NCI-H2227 (cell line): Measurements from ENCODE around the gene IRF7.

Experiments used
- DNase-seq: peaks from one replicate; lab custom pipeline; 2025; ENCODE audit not compliant: unreplicated experiment; lab: John Stamatoyannopoulos, UW

IRF7 gene

DNA sequence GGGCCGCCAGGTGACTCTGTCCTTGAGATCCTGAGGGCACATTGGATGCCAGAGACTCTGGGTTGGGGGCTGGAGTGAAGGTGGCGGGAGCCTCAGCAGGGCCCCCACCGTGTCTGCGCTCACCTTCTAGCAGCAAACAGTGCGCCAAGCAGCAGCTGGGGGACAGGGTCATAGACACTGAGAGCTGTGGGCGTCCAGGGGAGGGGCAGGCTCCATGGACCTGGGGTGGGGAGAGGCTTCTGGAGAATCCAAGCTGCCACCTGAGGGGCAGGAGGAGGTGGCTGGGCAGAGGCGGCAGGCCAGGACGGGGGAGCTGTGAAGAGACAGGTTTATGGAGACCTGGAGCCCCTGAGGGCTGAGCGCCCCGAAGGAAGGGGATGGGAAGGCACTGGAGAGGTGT lies 31.5 kb downstream of the IRF7 start:
- no peak for DNase-seq

DNA sequence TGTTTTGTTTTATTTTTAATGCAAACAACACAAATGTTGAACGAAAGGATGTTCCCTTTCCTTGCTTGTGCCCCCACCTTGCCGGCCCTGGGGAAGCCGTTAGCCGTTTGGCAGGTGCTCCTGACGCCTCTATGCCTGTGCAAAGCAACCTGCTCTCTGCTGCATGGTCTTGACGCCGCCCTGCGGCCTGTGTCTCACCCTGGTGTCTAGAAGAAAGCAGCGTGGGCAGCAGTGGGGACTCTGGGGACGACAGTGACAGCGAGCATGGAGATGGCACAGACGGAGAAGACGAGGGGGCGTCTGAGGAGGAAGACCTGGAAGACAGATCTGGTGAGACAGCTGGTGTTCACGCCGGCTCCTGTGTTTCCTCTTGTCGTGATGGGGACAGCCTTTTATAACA lies 34.0 kb downstream of the IRF7 start:
- DNase-seq, result no peak

DNA sequence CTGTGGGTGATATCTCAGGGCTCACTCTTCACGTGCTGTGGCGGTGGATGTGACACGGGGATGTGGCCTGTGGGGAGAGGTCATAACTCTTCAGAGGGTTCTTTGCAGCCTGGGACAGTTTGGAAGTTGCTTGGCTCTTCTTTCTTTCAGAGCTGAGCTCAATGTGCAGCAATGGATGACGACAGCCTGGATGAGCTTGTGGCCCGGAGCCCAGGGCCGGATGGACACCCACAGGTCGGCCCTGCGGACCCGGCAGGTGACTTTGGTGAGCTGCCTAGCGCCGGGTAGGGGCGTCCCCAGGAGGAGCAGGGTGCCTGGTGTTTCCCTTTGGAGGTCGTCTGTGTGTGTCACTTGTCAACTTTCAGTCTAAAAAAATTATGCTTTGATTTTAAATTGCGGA lies 34.4 kb downstream of the IRF7 start:
- DNase-seq, result no peak

DNA sequence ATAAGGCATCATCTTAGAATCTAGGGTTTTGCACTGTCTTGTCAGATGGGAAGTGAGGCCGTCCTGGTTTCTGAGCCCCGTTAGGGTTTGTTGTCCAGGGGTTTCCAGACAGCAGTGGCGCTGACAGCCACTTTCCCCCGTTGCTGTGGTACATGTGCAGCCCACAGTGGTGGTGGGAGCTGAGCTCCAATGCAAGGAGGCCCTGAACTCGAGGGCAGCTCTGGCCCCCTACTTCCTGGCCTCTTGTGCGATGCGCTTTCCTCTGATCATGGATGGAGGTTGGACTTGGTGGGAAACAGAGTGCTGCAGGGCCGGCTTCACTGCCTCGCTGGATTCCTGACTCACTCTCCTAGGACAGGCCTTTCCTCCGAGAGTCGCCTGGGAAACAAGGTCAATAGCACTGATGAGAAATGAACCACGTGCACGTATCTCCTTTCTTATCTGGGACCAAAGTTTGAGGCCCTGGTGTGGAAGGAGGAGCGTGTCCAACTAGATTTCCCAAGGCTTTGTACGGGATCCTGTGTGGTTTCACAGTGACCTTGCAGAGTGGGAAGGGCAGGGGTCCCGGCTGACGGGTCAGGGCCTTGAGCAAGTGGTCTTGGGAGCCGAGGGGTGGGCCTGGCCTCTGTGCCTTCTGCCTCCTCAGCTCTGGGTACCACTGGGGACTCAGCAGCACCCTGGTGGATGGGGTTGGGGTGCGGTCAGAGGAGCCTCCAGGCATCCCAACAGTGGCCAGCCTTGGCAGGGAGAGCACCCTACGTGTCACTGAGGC lies 35.7 kb downstream of the IRF7 start:
- no peak for DNase-seq

DNA sequence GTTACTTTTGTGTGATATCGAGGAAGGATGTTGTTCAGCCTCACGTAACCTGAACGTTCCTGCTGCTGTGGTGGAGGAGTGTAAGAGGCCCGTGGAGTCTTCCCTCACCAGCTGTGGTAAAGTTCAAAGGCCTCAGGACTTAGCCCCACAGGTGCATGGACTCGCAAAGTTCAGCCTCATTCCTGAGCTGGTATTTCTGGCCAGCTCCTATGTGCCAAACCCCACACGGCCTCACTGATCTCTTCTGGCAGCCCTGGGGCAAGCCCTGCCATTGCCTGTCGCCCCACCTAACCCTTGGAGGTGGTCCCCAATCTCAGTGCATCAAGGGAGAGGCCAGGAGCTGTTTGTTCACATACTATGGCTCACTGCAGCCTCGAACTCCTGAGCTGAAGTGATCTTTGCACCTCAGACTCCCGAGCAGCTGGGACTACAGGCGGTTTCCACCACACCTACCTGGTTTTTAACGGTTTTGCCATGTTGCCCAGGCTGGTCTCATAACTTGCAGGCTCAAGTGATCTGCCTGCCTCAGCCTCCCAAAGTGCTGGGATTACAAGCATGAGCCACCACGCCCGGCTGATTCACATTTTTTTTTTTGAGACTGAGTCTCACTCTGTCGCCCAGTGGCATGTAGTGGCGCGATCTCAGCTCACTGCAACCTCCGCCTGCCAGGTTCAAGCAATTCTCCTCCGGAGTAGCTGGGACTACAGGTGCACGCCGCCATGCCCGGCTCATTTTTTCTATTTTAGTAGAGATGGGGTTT lies 37.3 kb downstream of the IRF7 start:
- DNase-seq, result no peak

DNA sequence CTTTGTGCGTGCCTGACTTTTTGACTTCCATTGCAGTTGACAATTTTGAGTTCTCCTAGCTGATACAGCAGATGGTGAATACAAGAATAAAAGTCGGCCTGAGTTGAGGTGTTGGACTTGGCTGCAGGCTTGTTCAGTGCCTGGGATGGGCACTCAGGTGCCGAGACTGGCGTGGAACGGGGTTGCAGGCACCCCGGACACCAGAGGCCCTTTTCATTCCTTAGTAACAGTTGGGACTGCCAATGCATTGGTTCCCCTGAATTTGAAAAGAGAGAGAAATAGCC lies 38.2 kb downstream of the IRF7 start:
- no peak for DNase-seq

DNA sequence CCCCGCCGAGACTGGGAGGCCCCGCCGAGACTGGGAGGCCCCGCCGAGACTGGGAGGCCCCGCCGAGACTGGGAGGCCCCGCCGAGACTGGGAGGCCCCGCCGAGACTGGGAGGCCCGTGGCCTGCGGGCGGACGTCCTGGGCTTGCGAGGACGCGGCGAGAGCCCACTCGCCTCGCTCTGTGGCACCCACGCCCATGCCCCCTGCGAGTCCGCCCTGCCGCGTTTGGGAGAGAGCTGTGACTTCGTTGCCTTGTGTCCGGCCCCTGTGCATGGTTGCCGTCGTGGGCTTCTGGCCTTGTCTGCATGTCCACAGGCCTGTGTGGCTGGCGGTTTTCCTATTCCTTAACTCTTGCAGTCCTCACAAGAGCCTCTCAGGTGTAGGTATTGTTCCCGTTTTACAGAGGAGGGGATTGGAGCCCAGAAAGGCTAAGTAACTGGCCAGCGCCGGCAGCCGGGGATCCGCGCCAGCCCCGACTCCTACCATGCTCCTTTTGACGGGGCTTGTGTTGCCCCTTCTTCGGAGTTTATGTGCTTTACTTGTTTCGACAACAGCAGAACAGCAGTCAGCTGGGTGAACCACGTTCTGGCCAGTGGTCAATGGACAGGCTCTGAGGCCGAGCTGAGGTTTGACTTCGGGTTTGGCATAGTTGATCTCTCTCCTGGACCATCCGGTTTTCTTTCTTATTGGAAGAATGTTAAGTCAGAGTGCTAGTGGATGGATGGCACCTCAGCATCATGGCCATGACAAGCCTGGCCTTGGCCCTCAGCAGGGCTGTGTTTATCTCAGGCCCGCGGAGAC lies 38.7 kb downstream of the IRF7 start:
- no peak for DNase-seq

DNA sequence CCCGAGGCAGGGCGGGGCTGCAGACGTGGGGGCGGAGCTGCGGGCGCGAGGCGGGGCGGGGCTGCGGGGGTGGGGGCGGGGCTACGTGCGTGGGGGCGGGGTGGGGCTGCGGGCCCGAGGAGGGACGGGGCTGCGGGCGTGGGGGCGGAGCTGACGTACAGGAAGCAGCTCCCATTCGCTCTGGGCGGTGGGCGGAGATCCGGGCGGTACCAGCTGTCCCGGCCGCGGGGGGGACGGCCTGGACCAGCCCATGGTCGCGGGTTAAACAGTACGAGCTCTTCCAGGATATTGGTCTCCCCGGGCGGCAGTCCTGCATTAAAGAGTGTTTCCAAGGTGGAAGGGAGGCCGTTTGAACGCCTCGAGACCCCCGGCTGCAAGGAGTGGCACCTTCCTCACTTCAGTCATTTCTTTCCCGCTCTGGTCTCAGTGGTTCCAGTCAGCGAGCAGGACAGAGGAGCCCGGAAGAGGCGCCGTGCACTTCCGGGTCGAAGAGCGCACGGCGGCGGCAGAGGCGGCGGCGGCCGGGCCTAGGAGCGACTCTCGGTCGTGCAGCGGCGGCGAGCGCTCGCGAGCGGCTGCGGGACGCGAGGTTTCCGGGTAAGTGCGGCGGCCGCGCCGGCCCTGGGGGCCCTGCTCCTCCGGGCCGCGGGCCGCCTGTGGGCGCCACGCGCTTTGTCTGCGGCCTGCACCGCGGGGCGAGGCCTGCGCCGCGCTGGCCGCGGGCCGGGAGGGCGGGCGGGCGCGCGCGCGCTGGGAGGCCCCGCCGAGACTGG lies 39.6 kb downstream of the IRF7 start, which contains the start of gene PHRF1:
Gene PHRF1 (plus strand): TSS at position 475 of the 773 bp plus-strand sequence. CDS start 5,043 bp downstream, outside the sequence.
- DNase-seq, result peak; percentile 97

DNA sequence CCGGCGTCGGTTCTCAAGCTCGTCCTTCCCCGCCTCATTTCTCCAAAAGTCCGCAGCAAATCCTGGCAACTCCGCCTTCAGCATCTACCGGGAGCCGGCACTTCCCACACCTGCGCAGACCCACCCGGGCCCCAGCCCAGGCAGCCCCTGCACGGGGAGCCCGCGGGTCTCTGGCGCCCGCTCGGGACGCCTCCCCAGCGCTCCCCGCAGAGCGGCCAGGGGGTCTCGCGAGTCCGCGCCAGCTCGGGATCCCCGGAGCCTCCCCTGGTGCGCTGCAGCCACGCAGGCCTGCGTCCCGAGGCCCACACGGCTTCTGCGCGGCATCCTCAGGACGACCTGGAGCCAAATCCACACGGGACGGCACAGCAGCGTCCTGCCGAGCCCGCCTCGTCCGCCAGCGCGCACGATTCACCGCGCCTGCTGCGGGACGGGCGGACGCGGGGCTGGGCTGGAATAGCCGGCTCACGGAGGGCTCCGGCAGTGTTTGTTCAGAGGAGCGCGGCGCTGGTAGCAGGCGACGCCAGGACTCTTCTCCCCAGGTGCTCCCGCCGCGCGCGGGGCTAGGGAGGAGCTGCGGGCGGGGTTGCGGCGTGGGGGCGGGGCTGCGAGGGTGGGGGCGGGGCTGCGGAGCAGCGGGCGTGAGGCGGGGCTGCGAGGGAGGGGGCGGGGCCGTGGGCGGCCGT lies 40.3 kb downstream of the IRF7 start:
- DNase-seq, result peak; percentile 93

DNA sequence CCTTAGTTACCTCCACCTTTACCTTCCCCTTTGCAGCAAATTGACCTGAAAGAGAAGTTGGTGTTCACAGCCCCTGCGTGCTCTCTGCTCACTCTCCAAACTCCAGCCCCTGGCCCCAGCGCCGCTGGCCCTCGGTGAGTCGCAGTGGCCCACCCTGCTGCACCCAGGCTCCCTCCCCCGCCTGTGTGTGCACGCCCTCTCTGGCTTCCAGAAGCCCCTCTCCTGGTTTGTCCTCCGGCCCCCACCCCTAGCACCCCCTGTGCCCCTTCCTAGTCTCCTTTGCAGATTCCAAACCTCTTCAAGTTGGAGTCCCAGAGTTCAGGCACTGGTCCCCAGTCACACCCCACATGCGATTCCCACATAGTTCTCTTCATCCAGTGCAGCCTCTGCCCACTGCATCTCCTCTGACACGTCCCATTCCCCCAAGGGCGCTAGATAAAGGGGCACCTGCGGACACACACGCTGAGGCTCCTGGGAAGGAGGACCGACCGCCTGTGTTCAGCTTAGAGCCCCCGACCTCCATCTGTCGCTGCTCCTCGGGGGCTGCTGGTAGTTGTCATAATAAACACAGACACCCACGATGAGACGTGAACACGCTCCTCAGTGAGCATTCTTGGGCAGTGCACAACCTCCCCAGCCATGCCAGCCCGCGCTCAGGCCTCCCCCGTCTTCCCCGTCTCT lies 41.0 kb downstream of the IRF7 start:
- no peak for DNase-seq

DNA sequence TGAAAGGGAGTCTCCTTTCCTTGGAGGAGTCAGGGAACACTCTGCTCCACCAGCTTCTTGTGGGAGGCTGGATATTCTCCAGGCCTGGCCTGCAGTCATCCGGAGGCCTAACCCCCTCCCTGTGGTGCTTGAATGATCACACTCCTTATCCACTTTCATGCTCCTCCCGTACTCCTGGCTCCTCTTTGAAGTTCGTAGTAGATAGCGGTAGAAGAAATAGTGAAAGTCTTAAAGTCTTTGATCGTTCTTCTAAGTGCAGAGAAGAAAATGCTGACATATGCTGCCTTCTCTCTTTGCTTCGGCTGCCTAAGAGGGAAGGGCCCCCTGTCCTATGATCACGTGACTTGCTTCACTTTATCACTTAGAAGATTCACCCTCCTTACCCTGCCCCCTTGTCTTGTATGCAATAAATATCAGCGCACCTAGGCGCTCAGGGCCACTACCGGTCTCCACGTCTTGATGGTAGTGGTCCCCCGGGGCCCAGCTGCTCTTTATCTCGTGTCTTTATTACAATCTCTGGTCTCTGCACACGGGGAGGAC lies 41.6 kb downstream of the IRF7 start:
- peak; percentile 63 for DNase-seq

DNA sequence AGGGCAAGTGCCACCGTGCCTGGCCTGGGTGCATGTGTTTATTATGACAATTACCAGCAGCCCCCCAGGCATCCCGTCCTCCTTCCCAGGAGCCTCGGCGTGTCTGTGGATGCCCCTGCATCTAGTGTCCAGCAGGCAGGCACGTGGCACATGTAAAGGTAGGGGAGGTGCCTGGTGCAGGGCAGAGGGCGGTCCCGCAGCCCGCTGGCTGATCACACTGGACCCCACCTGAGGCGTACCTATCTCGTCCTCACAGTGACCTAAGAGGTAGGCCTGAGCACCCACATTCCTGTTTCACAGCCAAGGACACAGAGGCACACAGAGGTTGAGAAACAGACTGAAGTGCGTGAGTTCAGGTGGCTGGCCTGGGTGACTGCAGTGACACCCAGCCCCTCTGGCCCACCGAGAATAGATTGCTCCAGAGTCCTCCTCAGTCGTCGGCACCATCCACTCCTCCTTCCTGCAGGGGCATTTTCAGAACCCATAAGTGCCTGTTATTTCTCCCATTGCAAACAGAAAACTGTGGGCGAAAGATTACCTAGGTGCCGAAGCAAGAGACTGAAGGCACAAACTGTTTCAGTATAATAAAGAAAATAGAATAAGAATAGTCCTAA lies 42.5 kb downstream of the IRF7 start:
- no peak for DNase-seq

DNA sequence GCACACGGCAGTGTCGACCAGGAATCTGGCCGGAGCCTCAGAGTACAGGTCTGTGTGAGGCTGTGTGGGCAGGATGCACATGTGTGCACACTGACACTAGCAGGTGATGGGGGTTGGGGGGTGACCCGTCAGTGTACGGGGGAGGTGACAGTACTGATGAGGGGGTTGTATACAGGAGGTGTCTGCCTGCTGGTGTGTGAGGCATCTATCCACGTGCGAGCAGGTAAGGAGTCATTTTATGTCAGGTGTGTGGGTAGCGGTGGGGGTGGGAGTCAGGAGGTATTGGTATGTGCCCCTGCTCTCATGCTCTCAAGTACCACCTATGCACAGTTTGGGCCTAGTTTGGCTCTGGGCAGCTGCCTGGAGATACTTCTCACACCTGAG lies 44.0 kb downstream of the IRF7 start:
- DNase-seq, result no peak

DNA sequence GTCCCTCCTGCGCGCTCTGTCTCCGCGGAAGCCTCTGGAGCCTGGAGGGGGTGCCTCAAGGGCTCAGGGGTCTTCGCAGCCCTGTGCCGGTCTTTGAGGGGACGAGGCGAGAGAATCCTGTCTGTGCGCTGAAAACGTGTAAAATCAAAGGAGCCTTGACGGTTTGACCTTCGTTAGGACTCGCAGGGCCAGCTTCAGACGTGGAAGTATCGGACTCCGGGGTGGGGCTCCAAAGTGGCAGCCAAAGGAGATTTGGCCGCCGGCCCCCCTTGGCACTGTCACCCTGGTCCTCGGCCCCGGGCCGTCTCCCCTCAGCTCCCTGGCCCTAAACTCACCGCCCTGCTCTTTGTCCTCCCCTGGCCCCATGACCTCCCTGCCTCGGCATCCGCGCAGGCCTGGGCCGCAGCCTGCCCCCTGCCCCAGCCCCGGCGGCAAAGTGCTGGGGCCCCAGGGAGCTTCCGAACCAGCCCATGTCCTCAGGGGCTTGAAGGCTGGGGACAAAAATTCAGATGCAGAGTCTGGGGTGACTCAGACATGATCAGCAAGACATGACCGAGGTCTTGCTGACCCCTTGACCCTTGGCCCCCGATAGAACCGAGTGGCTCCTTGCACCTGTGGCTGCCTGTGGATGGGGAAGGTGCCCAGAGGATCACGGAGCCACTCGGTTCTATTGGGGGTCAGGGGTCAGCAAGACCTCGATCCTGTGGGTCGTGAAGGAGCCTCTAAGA lies 46.4 kb downstream of the IRF7 start:
- DNase-seq, result no peak

DNA sequence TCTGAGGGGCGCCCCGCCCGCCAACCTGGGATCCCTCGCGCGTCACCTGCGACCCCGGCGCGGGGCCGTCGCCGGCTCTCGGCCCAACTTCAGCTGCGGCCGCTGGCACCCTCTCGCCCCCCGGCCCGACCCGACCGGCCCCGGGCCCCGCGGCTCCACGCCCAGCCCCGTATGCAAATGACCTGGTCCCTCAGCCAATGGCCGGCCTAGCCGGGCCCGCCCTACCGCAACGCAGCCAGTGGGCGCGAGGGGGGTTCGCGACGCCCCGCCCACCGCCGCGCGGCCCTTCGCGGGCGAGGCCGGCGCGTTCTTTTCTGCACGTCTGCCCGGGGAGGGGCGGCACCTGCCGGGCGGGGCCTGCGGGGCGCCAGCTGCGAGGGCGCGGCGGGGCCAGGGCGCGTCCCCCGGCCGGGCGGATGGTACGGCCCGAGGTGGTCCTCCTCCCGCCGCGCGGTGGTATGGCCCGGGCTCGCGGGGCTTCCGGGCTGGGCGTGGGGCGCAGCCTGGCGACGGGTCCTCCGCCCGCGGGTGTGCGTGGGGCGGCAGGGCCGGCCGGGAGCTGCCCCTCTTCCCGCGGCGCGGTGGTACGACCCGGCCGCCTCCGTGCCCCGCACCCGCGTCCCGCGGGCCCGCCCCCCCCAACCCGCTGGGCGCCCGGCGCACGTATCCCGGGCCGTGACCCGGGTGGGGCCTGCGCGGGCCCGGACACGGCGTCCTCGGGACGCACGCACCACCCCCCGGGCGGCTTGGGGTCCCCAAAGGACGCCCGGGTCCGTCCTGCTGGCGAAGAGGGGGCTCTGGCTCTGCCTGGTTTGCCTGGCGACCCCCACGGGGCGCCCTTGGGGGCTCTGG lies 47.2 kb downstream of the IRF7 start:
- DNase-seq, result peak; percentile 98

DNA sequence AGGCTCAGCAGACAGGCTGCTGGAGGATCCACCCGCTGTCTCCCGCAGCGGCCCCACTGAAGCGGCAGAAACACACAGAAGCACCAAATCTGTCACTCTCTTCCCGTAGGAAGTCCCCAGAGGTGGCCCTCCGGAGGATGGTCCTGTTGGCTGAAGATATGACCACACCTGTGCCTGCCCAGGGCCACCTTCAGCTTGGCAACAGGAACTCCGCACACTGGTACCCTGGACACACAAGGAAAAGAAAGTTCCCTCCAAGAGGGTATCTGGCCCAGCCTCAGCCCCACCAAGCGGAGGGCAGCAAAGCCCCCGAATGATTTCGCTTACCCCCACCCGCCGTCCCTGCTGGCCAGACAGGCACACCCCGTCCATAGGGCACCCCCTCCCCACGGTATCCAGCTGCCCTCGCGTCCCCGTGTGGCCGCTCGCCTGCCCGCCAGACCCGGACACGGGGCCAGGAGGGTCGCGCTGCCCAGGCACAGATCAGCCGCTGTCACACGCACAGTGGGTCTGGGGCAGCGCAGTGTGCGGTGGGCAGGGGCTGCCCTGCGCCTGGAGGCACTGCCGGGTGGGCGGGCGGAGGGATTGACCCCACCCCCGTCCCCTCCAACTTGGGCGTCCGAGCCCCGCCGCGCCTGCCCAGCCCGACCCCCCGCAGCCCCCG lies 48.0 kb downstream of the IRF7 start:
- DNase-seq, result no peak

DNA sequence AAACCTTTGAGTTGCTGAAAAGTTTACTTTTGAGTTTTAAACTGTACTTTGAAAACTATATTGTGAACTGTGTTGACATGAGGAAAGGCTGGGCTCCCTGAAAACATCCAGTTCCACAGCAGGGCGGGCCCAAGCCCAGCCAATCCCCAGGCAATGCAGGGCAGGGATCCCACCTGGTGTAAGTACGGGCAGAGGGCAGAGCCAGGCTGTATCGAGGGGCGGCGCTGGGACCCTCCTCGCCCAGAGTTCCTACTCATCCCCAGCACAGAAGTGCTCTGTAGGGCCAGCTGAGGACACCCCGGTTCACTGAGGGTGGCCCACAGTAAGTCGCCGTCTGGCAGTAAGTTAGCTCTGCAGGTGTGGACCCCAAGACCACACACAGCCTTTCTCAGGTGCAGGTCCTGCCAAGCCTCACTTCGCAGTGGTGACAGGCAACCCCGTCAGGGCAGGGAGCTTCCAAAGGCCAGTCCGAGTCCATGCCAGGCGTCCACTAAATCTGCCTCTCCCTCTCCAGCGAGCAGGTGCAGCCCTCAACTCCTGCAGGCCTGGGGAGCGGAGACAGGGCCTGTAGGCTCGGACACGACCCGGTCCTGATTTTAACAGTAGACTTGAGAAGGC lies 48.6 kb downstream of the IRF7 start:
- DNase-seq, result no peak
